K562 (cell line): ENCODE results near the gene PRSS22. TPM values are rescaled to one million over a fixed set of nuclear protein-coding genes. Genes with fewer than 3 reads are reported as not detected.

ENCODE experiments used
- ADNP ChIP-seq: fragments of 200-800 bp; sonication (Bioruptor generic); IDR thresholded peaks from 2 replicates; pipeline ENCODE4 v1.6.1; 2016; ENCODE audit warnings: missing genetic modification characterization, missing compliant biosample characterization
- ASH1L ChIP-seq: fragments of 450-650 bp; IDR thresholded peaks from 2 replicates; pipeline ENCODE4 v1.6.1; 2018; ENCODE audit warnings: borderline replicate concordance, mild to moderate bottlenecking, low read depth; ENCODE audit not compliant: partially characterized antibody
- FIP1L1 ChIP-seq: fragments of 200-400 bp; formaldehyde crosslinking; IDR thresholded peaks from 2 replicates; pipeline ENCODE4 v1.6.1; 2018; ENCODE audit warnings: mild to moderate bottlenecking, low read depth, low read length; ENCODE audit not compliant: poor library complexity, severe bottlenecking
- FOXA3 ChIP-seq, 2 experiments: fragments of 450-650 bp in 1 of 2; sonication (generic) in 1 of 2; formaldehyde crosslinking; IDR thresholded peaks in 1 of 2; conservative IDR thresholded peaks in 1 of 2; 2 replicates each; pipeline versions ENCODE4 v1.4.0 to v1.8.0; 2020 to 2022; ENCODE audit warnings: mild to moderate bottlenecking in 2 of 2, missing genetic modification reagents in 1 of 2
- HNRNPH1 ChIP-seq: fragments of 200-400 bp; formaldehyde crosslinking; optimal IDR thresholded peaks from 2 replicates; pipeline ENCODE3; 2017; ENCODE audit warnings: low read depth, mild to moderate bottlenecking, low read length, moderate library complexity
- KDM5B ChIP-seq: fragments of 200-600 bp; sonication (generic); IDR thresholded peaks from 2 replicates; pipeline ENCODE4 v1.6.1; 2012; ENCODE audit warnings: low read depth, mild to moderate bottlenecking, moderate library complexity, low read length, control low read depth, inconsistent platforms; ENCODE audit not compliant: insufficient replicate concordance
- KLF1 ChIP-seq: fragments of 450-650 bp; IDR thresholded peaks from 2 replicates; pipeline ENCODE4 v1.6.1; 2016; ENCODE audit warnings: missing genetic modification characterization, missing compliant biosample characterization
- MTA3 ChIP-seq: fragments of 450-650 bp; formaldehyde crosslinking; IDR thresholded peaks from 2 replicates; pipeline ENCODE4 v1.6.1; 2017; ENCODE audit warnings: mild to moderate bottlenecking, borderline replicate concordance
- NEUROD1 ChIP-seq: fragments of 150-350 bp; IDR thresholded peaks from 2 replicates; pipeline ENCODE4 v1.6.1; 2014; ENCODE audit warnings: borderline replicate concordance, low read length, low read depth; ENCODE audit not compliant: partially characterized antibody
- NR2C2 ChIP-seq, 2 experiments: fragments of 200-800 bp in 1 of 2; sonication (Bioruptor generic) in 1 of 2; sonication (generic) in 1 of 2; formaldehyde crosslinking in 1 of 2; IDR thresholded peaks; 2 replicates each; pipeline versions ENCODE4 v1.6.1 to v1.8.0; 2016 to 2022; ENCODE audit warnings: mild to moderate bottlenecking in 1 of 2, missing compliant biosample characterization in 1 of 2, missing genetic modification characterization in 1 of 2, missing genetic modification reagents in 1 of 2
- PHF20 ChIP-seq: fragments of 450-650 bp; IDR thresholded peaks from 2 replicates; pipeline ENCODE4 v1.6.1; 2018; ENCODE audit not compliant: partially characterized antibody
- PML ChIP-seq: IDR thresholded peaks from 2 replicates; pipeline ENCODE4 v1.6.1; 2012; ENCODE audit warnings: low read length, inconsistent platforms
- POLR2AphosphoS5 ChIP-seq: IDR thresholded peaks from 2 replicates; pipeline ENCODE4 v1.6.1; 2011; ENCODE audit warnings: mild to moderate bottlenecking, low read depth, low read length, moderate library complexity; ENCODE audit not compliant: control insufficient read depth, insufficient read depth
- PURB ChIP-seq: sonication (generic); formaldehyde crosslinking; IDR thresholded peaks from 2 replicates; pipeline ENCODE4 v1.9.0; 2021; ENCODE audit warnings: low read depth, mild to moderate bottlenecking, missing genetic modification reagents
- RB1 ChIP-seq: fragments of 450-650 bp; IDR thresholded peaks from 2 replicates; pipeline ENCODE4 v1.6.1; 2017; ENCODE audit warnings: low read depth, mild to moderate bottlenecking
- RBM17 ChIP-seq: fragments of 200-400 bp; formaldehyde crosslinking; IDR thresholded peaks from 2 replicates; pipeline ENCODE4 v1.6.1; 2017; ENCODE audit warnings: low read depth, mild to moderate bottlenecking, low read length, borderline replicate concordance
- SPI1 ChIP-seq: IDR thresholded peaks from 2 replicates; pipeline ENCODE4 v1.6.1; 2011; ENCODE audit warnings: low read depth, low read length, control low read depth, borderline replicate concordance
- TAF1 ChIP-seq: IDR thresholded peaks from 2 replicates; pipeline ENCODE4 v1.6.1; 2011; ENCODE audit warnings: mild to moderate bottlenecking, low read length, moderate library complexity; ENCODE audit not compliant: insufficient read depth, control insufficient read depth, severe bottlenecking; ENCODE audit errors: extremely low read depth
- ZFP30 ChIP-seq: fragments of 250-450 bp; sonication (Bioruptor Pico); IDR thresholded peaks from 2 replicates; pipeline ENCODE4 v1.8.0; 2022; ENCODE audit warnings: moderate library complexity, mild to moderate bottlenecking, inconsistent platforms, borderline replicate concordance
- ZNF124 ChIP-seq: sonication (generic); formaldehyde crosslinking; IDR thresholded peaks from 2 replicates; pipeline ENCODE4 v1.8.1; 2022; ENCODE audit warnings: missing genetic modification reagents
- ZNF354B ChIP-seq: fragments of 250-450 bp; sonication (Bioruptor Pico); IDR thresholded peaks from 2 replicates; pipeline ENCODE4 v1.4.0; 2020
- polyA plus RNA-seq, 8 experiments: library from polyadenylated mRNA; depleted of rRNA in 4 of 8; stranded (reverse) in 5 of 8; unstranded in 3 of 8; fragments of >200 nt; fragmentation: Nextera tagmentation in 2 of 8; fragmentation: Illumina TruSeq in 1 of 8; extraction: Ambion mirVana in 2 of 8; extraction: Trizol in 1 of 8; gene quantifications; 2 replicates each; pipeline versions ENCODE4 v1.2.1 to v1.2.3, GENCODE V29; 2011 to 2014; ENCODE audit warnings: inconsistent platforms in 1 of 8, missing spikeins in 1 of 8
- total RNA-seq, 7 experiments: library from RNA; depleted of rRNA in 6 of 7; stranded (reverse); fragments of >200 nt in 6 of 7; fragmentation: Illumina TruSeq in 2 of 7; extraction: Trizol in 2 of 7; gene quantifications; 2 replicates each; pipeline versions ENCODE4 v1.2.1 to v1.2.3, GENCODE V29; 2011 to 2021; ENCODE audit warnings: low replicate concordance in 1 of 7
- TF ChIP-seq, protein P1 (sequence below): sonication (generic); formaldehyde crosslinking; IDR thresholded peaks from 2 replicates; pipeline ENCODE4 v1.4.0; 2020; ENCODE audit warnings: mild to moderate bottlenecking, missing genetic modification reagents
- TF ChIP-seq, protein P2 (sequence below): conservative IDR thresholded peaks from 2 replicates; pipeline ENCODE4 v1.6.1; 2011; ENCODE audit warnings: low read depth, mild to moderate bottlenecking, low read length; ENCODE audit not compliant: control insufficient read depth

PRSS22 gene
- total and polyA plus RNA-seq, 9 of the 15 experiments (the other 6 are each of a cell fraction or from before 2014, with no cell fraction given): 0.13 to 0.42 TPM; not detected in 7

DNA sequence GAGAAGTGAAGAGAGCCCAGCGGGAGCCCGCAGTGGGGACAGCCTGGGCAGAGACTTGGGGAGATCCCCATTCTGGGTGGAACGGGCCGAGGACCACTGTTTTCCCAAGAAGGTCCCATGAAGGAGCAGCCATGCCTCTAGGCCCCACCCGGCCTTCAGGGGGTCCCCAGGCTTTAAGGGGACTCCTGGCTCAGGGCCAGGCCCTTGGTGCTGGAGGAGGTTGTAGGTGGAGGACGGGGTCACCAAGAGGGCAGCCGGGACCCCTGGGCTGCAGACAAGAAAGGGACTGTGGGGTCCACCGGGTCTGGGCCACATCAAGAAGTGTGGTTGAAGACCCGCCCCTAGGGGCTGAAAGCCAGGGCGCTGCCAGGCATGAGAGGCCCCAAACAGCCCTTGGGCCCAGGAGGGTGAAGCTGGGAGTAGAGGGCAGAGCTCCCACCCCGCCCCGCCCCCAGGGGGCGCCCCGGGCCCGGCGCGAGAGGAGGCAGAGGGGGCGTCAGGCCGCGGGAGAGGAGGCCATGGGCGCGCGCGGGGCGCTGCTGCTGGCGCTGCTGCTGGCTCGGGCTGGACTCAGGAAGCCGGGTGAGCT is 41.1 kb downstream of the PRSS22 start, which contains the start of gene PRSS21 (continued):
- TF ChIP-seq ZNF354B (CRISPR knock-in tag): no peak
- no peak for TF ChIP-seq SPI1
- TF ChIP-seq FOXA3 (CRISPR knock-in tag; conservative IDR thresholded peaks at IDR 0.05 in 1 of 2, IDR thresholded peaks at IDR 0.05 in 1 of 2): no peak
- peak; percentile 48; the same call in 1 of the 2 replicates for TF ChIP-seq RB1
- TF ChIP-seq, protein P1, sequence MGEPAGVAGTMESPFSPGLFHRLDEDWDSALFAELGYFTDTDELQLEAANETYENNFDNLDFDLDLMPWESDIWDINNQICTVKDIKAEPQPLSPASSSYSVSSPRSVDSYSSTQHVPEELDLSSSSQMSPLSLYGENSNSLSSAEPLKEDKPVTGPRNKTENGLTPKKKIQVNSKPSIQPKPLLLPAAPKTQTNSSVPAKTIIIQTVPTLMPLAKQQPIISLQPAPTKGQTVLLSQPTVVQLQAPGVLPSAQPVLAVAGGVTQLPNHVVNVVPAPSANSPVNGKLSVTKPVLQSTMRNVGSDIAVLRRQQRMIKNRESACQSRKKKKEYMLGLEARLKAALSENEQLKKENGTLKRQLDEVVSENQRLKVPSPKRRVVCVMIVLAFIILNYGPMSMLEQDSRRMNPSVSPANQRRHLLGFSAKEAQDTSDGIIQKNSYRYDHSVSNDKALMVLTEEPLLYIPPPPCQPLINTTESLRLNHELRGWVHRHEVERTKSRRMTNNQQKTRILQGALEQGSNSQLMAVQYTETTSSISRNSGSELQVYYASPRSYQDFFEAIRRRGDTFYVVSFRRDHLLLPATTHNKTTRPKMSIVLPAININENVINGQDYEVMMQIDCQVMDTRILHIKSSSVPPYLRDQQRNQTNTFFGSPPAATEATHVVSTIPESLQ (CRISPR knock-in tag): no peak
- TF ChIP-seq MTA3: peak; percentile 21; the same call in 1 of the 2 replicates
- TF ChIP-seq ZNF124: no peak
- TF ChIP-seq POLR2AphosphoS5: 0 out of 2 replicates have a peak, but pooled peaks have one; percentile 42
- TF ChIP-seq KDM5B: peak; percentile 25
- TF ChIP-seq FIP1L1: no peak
- TF ChIP-seq, protein P2, sequence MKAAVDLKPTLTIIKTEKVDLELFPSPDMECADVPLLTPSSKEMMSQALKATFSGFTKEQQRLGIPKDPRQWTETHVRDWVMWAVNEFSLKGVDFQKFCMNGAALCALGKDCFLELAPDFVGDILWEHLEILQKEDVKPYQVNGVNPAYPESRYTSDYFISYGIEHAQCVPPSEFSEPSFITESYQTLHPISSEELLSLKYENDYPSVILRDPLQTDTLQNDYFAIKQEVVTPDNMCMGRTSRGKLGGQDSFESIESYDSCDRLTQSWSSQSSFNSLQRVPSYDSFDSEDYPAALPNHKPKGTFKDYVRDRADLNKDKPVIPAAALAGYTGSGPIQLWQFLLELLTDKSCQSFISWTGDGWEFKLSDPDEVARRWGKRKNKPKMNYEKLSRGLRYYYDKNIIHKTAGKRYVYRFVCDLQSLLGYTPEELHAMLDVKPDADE: 0 out of 2 replicates have a peak, but pooled peaks have one; percentile 22
- no peak for TF ChIP-seq KLF1
- no peak for TF ChIP-seq ZFP30 (CRISPR knock-in tag)
- TF ChIP-seq HNRNPH1: no peak
- peak; percentile 17 for TF ChIP-seq NEUROD1
- TF ChIP-seq ASH1L: no peak
- no peak for TF ChIP-seq PURB
- TF ChIP-seq TAF1: peak; percentile 74
- no peak for TF ChIP-seq PML
- TF ChIP-seq PHF20: peak; percentile 46
- no peak for TF ChIP-seq RBM17
- no peak for TF ChIP-seq ADNP (tag)
- no peak for TF ChIP-seq NR2C2 (CRISPR knock-in tag; IDR thresholded peaks at IDR 0.05)
- peak; percentile 52; the same call in 1 of the 2 replicates for TF ChIP-seq NR2C2 (tag; IDR thresholded peaks at IDR 0.05)
